Duodenal mucosa (tissue), 2 donors: ENCODE results near the gene IZUMO4.

Experiments used
- H3K27ac ChIP-seq: one replicate; pipeline ENCODE4 v1.7.0; 2013; ENCODE audit warnings: low read depth, low read length
- H3K27me3 ChIP-seq, 2 donors: one replicate each; pipeline ENCODE4 v1.7.0; 2013; ENCODE audit warnings: low read length in 2 of 2, control low read depth in 1 of 2; ENCODE audit not compliant: insufficient read depth in 2 of 2, control insufficient read depth in 1 of 2
- H3K36me3 ChIP-seq, 2 donors: one replicate each; pipeline ENCODE4 v1.7.0; 2013; ENCODE audit warnings: low read length in 2 of 2, control low read depth in 1 of 2; ENCODE audit not compliant: insufficient read depth in 2 of 2, control insufficient read depth in 1 of 2
- H3K4me1 ChIP-seq, 2 donors: one replicate each; pipeline ENCODE4 v1.7.0; 2013; ENCODE audit warnings: low read length in 2 of 2, control low read depth in 1 of 2; ENCODE audit not compliant: insufficient read depth in 2 of 2, control insufficient read depth in 1 of 2
- H3K4me3 ChIP-seq, 2 donors: one replicate each; pipeline ENCODE4 v1.7.0; 2013; ENCODE audit warnings: low read length in 2 of 2, low read depth in 1 of 2
- H3K9ac ChIP-seq, 2 donors: one replicate each; pipeline ENCODE4 v1.7.0; 2013; ENCODE audit warnings: low read length in 2 of 2, low read depth in 1 of 2
- H3K9me3 ChIP-seq, 2 donors: one replicate each; pipeline ENCODE4 v1.7.0; 2013; ENCODE audit warnings: low read length in 2 of 2, control low read depth in 1 of 2; ENCODE audit not compliant: control insufficient read depth in 1 of 2

The IZUMO4 gene

GRCh38 chr19:2115911-2116426 is 19.3 kb downstream of the IZUMO4 start:
- Histone ChIP-seq H3K36me3 (peaks cover 68 to 94% of the 10 kb centered on the region in 2 donors), H3K27me3 (no peaks in the 10 kb centered on the region), H3K9me3 (no peaks in the 10 kb centered on the region), H3K4me1 (no peaks in the 10 kb centered on the region), H3K27ac (no peak overlapping the region), H3K9ac (no peak overlapping the region), H3K4me3 (no peak overlapping the region)

DNA sequence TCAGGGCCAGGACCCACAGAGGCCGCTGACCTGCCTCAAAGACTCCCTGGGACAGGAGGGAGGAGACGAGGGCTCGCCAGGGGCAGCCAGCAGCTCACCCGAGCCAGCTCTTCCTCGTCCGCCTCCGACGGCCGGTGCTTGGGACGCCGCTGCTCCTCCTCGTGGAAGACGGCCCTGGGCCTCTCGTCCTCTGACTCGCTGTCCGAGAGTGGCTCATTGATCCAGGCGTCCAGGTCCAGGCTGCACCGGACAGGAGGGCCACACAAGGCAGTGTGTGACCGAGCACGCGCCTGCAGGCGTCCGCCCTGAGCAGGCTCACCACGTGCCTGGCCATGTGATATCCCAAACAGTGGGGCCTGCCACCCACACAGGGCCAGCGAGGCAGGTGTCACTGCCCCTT is 19.8 kb downstream of the IZUMO4 start:
- no peaks in the 10 kb centered on the region for H3K9me3 ChIP-seq
- H3K27me3 ChIP-seq, result no peaks in the 10 kb centered on the region
- H3K9ac ChIP-seq, result no peak overlapping the region
- H3K4me3 ChIP-seq, result no peak overlapping the region
- no peaks in the 10 kb centered on the region for H3K4me1 ChIP-seq
- H3K36me3 ChIP-seq, result peaks cover 72 to 94% of the 10 kb centered on the region in 2 donors
- no peak overlapping the region for H3K27ac ChIP-seq

- H3K9ac ChIP-seq, result no peak overlapping the region
- H3K4me1 ChIP-seq, result no peaks in the 10 kb centered on the region
- H3K9me3 ChIP-seq, result no peaks in the 10 kb centered on the region
- peaks cover 72 to 94% of the 10 kb centered on the region in 2 donors for H3K36me3 ChIP-seq
- no peak overlapping the region for H3K4me3 ChIP-seq
- no peak overlapping the region for H3K27ac ChIP-seq
- H3K27me3 ChIP-seq, result no peaks in the 10 kb centered on the region
Observed at GRCh38 chr19:2117215-2117960, 20.7 kb downstream of the IZUMO4 start.

GRCh38 chr19:2118438-2118837 is 21.7 kb downstream of the IZUMO4 start:
- Histone ChIP-seq H3K9me3 (no peaks in the 10 kb centered on the region), H3K27ac (no peak overlapping the region), H3K4me1 (no peaks in the 10 kb centered on the region), H3K9ac (no peak overlapping the region), H3K27me3 (no peaks in the 10 kb centered on the region), H3K4me3 (no peak overlapping the region), H3K36me3 (peaks cover 69 to 95% of the 10 kb centered on the region in 2 donors)

DNA sequence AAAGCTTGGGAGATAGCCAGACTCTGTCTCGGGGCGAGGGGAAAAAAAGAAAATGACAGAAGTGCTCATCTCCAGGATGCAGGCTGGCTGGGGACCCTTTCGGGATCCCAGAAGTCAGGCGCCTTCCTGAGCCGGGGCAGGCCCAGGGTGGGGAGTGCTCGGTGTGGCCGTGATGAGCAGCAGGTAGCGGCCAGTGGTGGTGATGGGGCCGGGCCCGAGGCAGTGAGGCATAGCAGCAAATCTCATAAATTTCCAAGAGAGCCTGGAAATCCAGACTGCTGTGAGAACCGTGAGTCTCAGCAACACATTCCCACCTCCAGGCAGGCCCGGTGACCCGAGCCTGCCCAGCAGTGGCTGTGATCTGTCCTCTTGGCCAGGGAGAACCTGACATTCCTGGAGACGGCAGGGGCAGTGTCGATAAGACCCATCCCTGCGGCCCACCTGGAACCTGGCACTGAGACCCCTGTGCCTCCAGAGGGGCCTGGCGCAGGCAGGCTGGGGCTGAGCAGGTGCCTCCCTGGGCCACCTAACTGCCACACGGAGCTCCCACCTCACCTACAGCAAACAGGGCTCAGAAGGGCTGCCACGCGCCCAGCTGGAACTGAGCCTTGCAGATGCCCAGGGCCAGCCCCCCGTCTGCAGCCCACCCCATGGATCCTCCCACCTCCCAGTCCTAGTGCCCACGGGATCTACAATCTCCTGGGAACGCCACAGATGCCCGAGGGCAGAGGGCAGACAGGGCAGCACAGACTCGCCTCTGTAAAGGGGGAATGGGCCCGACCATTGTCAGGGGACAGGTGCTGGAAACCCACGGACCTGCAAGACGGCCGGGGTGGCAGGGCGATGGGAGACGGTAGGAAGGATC is 23.4 kb downstream of the IZUMO4 start:
- H3K27ac ChIP-seq, result no peak overlapping the region
- no peak overlapping the region for H3K4me3 ChIP-seq
- no peaks in the 10 kb centered on the region for H3K9me3 ChIP-seq
- no peaks in the 10 kb centered on the region for H3K27me3 ChIP-seq
- no peaks in the 10 kb centered on the region for H3K4me1 ChIP-seq
- H3K9ac ChIP-seq, result no peak overlapping the region
- H3K36me3 ChIP-seq, result peaks cover 55 to 90% of the 10 kb centered on the region in 2 donors

- Histone ChIP-seq H3K9ac (no peak overlapping the region), H3K27me3 (no peaks in the 10 kb centered on the region), H3K27ac (no peak overlapping the region), H3K9me3 (no peaks in the 10 kb centered on the region), H3K4me3 (no peak overlapping the region), H3K36me3 (peaks cover 48 to 85% of the 10 kb centered on the region in 2 donors), H3K4me1 (no peaks in the 10 kb centered on the region)
Observed at GRCh38 chr19:2120821-2121220, 24.1 kb downstream of the IZUMO4 start.

GRCh38 chr19:2121416-2122051 is 24.8 kb downstream of the IZUMO4 start:
- Histone ChIP-seq H3K4me3 (no peak overlapping the region), H3K27me3 (no peaks in the 10 kb centered on the region), H3K4me1 (no peaks in the 10 kb centered on the region), H3K27ac (no peak overlapping the region), H3K9me3 (no peaks in the 10 kb centered on the region), H3K9ac (no peak overlapping the region), H3K36me3 (peaks cover 42 to 82% of the 10 kb centered on the region in 2 donors)

DNA sequence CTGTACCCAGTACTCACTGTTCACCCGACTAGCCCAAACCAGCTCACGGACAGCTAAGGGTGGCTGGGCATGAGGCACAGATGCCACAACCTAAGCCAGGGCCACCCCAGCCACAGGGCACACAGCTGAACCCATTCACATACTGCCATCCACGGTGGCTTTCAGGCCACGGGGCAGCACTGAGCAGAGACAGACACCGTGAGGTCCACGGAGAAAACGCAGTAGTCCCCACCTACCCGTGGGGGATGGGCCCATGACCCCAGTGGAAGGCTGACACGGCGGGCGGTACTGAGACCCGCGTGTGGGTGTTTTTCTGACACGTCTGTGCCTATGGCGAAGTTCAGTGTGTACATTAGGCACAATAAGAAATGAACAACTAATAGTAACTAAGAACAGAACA is 25.5 kb downstream of the IZUMO4 start:
- no peak overlapping the region for H3K9ac ChIP-seq
- no peak overlapping the region for H3K4me3 ChIP-seq
- no peaks in the 10 kb centered on the region for H3K27me3 ChIP-seq
- no peaks in the 10 kb centered on the region for H3K4me1 ChIP-seq
- peaks cover 39 to 82% of the 10 kb centered on the region in 2 donors for H3K36me3 ChIP-seq
- H3K27ac ChIP-seq, result no peak overlapping the region
- no peaks in the 10 kb centered on the region for H3K9me3 ChIP-seq

GRCh38 chr19:2122982-2123381 is 26.3 kb downstream of the IZUMO4 start:
- Histone ChIP-seq H3K9me3 (no peaks in the 10 kb centered on the region), H3K27ac (no peak overlapping the region), H3K4me3 (no peak overlapping the region), H3K9ac (no peak overlapping the region), H3K27me3 (no peaks in the 10 kb centered on the region), H3K4me1 (no peaks in the 10 kb centered on the region), H3K36me3 (peaks cover 38 to 82% of the 10 kb centered on the region in 2 donors)
